HG02642 (cell line): ENCODE data around the gene ADCY7.

Experiments
- ATAC-seq: cut with Tn5 transposase; IDR thresholded peaks from one replicate; pipeline ENCODE4 v1.9.1; 2021; ENCODE audit warnings: mild to moderate bottlenecking; ENCODE audit not compliant: unreplicated experiment, poor library complexity

The ADCY7 gene

GRCh38 chr16:50278251-50278650, 11.9 kb downstream of the ADCY7 start:
- no peak for ATAC-seq

DNA sequence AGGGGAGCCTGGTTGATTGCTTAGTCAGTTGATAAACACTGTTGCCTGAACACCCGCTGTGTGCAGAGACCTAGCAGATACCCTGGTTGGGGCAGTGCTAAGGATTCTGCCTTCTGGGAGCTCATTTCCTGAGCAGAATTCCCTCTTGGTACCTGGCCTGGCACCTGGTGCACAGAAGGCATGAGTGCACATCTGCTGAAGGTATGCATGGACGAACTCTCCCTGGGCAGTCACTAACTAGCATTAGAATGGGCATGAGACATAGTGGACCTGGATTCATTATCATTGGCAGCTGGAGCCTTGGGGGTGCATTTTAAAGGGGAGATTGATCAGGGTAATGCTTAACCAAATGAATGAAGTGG, 13.1 kb downstream of the ADCY7 start:
- no peak for ATAC-seq

GRCh38 chr16:50280932-50281331, 14.6 kb downstream of the ADCY7 start:
- no peak for ATAC-seq

GRCh38 chr16:50281391-50282009, 15.1 kb downstream of the ADCY7 start:
- no peak for ATAC-seq

DNA sequence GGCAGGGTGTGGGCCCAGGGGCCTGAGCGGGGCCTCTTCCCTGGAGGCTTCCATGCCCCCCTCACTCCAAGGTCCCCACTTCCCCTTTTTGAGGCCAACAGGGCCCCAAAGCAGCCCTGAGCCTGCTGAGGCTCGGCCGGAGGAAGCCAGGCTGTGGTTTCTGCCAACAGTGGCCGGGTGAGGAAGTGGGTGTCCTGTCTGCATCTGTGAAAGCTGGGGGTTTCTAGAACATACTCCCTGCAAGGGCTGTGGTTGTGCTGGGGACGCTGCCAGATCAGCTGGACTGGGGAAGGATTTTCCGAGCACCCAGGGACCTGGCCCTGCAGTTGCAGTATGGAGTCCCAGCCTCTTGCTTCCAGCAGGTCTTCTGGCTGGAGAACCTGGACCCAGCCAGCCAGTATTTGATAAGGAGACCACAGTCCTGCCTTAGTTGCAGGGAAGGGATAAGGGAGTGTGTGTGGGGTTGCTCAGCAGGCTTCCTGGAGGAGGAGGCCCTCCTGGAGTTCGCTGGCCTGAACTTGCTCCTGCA, 15.7 kb downstream of the ADCY7 start:
- peak; percentile 90 for ATAC-seq

- ATAC-seq, result no peak
Measured at GRCh38 chr16:50282955-50283631, 16.7 kb downstream of the ADCY7 start.

DNA sequence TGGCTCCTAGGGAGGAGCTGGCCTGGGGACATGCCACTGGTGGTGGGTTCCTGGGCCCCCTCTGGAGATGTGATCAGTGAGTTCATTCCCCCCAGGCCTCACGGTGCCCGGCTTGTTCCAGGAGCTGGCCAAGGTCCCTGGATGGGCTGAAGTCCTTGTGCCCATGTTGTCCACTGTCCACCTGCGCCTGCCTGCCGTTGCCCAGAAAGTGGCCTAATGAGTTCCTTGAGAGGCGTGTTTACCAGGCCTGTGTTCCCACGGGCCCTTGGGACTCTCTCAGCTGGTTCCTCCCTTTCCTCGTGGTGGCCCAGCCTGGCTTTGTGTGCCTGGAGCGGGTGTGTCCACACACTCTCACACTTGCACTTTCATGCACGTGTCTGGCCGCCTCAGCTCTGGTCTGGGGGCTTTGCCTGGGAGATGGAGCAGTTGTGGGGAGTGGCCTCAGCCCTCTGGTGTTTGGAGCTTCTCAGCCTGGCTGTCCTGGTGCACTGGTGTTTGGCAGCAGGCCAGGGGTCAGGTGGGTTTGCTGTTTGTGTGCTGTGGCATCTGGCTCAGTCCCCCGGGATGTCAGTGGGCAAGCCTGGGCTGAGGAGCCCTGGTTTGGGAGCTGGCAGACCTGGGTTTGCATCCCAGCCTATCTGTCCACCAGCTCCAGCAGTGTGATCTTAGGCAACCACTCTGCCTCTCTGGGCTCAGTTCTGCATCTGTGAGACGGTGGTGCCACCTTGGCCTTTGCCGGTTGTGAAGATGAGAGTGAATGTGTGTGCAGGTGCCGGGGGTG, 18.0 kb downstream of the ADCY7 start:
- ATAC-seq, result no peak

DNA sequence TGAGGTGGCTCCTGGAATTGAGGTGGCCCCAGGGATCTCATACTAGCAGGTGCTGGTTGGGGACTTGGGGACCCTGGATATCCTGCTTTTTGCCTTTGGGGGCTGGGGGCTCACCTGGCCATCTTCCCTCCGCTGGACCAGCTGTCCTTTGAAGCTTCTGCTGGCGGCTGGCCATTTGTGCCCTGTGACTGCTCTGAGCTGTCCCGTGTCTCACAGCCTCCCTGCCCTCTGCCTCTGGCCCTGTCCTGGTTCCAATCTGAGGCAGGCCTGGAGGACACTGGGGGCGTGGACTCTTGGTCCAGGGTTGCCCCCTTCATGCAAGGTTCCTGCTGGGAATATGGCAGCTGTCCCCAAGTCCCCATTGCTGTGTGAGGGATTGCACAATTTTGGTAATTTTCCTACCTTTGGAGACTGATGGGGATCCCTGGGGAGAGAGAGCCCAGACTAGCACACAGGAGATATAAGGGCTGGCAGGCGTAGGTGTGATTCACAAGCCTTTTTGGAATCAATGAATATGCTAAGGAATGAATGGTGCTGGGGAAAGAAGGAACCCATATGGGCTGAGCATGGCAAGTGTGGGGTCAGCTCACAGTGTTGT, 19.2 kb downstream of the ADCY7 start:
- no peak for ATAC-seq

GRCh38 chr16:50286681-50287080, 20.3 kb downstream of the ADCY7 start:
- ATAC-seq, result no peak

DNA sequence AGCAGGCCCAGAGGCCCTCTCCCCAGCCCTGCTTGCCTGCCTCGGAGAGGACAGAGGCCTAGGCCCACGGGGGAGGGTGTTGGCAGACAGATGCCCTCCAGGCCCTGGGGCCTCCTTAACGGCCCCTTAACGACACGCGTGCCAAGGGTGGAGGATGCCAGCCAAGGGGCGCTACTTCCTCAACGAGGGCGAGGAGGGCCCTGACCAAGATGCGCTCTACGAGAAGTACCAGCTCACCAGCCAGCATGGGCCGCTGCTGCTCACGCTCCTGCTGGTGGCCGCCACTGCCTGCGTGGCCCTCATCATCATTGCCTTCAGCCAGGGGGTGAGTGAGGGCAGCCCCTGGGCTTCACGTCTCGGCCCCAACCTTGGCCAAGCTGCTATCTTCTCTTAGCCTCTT, 21.7 kb downstream of the ADCY7 start:
- no peak for ATAC-seq

- ATAC-seq, result no peak
Measured at GRCh38 chr16:50288920-50289319, 22.6 kb downstream of the ADCY7 start.

GRCh38 chr16:50289950-50290764, 23.8 kb downstream of the ADCY7 start:
- ATAC-seq, result no peak

- ATAC-seq, result no peak
Measured at GRCh38 chr16:50290856-50291255, 24.5 kb downstream of the ADCY7 start.

- ATAC-seq, result no peak
Measured at GRCh38 chr16:50291719-50292565, 25.6 kb downstream of the ADCY7 start.

GRCh38 chr16:50292566-50292948, 26.2 kb downstream of the ADCY7 start:
- no peak for ATAC-seq

- ATAC-seq, result no peak
Measured at GRCh38 chr16:50293041-50293783, 26.9 kb downstream of the ADCY7 start.

DNA sequence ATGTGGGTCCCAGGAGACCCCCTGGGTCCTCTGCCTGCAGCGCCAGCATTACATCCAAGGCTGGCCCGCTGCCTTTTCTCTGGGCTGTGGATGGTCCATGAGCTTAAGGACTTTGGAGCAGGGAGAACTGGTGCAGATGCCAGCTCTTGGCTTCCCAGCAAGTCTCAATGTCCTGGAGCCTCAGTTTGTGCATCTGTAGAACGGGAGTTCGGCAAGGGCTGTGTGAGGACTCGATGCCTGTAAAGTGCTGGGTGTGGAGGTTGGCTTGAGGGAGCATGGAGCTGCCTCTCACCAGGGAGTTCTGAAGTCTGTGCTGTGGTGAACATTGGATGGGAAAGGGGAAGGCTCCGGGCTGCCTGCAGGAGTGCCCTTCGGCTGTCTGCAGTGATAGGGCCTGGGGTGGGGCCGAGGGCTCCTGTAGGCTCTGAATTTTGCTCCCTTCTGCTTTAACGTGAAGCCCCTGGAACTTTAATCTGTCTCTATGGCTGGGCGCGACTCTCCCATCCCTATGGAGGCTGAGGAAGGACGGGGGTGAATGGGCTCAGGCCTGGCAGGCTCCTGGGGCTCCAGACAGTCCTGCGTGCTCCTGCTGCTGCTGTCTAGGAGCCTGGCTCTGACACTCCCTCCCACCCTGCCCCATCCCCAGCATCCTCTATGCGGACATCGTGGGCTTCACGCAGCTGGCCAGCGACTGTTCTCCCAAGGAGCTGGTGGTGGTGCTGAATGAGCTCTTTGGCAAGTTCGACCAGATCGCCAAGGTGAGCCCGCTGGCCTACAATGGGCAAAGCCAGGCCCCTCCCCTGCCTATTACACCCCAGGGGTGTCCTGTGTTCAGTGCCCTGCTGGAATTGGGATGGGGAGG, 27.9 kb downstream of the ADCY7 start:
- ATAC-seq, result no peak

- no peak for ATAC-seq
Measured at GRCh38 chr16:50294955-50295354, 28.6 kb downstream of the ADCY7 start.
